Left renal cortex interstitium (tissue), 4 donors: Measurements from ENCODE around the gene PDXDC1. TPM values are rescaled to one million over a fixed set of nuclear protein-coding genes. Genes with fewer than 3 reads are reported as not detected.
"Not testable (repeated sequence)": the region's sequence is repeated elsewhere in the genome, so short reads cannot be mapped to it uniquely, and the experiment has no call there.

Experiments
- DNase-seq, 4 donors: peaks; one replicate each; pipeline ENCODE4 v3.0.0-alpha.2; 2013; ENCODE audit warnings: low read depth in 4 of 4, low spot score in 2 of 4, missing footprints in 1 of 4
- polyA plus RNA-seq, 4 donors: library from polyadenylated mRNA; unstranded; fragments of 120-200 nt; gene quantifications; one replicate each; pipeline ENCODE4 v1.2.1, GENCODE V29; 2013; ENCODE audit not compliant: insufficient read length in 4 of 4

The PDXDC1 gene
- polyA plus RNA-seq, 4 donors: 86.6 to 140 (median 94.6) TPM

- DNase-seq: no peak
Observed at GRCh38 chr16:15034266-15035162, 59.7 kb downstream of the PDXDC1 start.

DNA sequence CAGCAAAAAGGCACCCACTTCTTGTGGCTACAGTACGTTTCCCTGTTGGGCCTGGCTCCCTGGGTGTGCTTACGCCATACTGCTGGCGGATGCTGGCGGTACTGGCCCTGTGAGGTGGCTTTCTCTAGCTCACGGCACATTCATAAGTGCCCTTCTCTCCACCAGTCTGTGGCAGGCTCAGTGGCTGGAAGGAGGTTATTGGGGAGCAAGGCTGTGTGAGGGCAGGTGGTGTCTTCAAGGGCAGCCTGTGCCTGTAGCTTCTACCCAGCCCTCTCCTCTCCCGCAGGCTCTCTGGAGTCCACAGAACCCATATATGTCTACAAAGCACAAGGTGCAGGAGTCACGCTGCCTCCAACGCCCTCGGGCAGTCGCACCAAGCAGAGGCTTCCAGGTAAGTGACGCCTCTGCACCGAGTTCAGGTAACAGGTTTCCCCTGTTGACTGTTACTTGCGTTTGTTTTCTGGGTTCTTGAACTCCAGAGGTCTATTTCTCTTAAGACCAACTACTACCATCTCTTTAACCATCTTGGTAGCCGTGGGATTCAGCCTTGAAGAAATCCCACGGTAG is 60.4 kb downstream of the PDXDC1 start:
- no peak for DNase-seq

DNA sequence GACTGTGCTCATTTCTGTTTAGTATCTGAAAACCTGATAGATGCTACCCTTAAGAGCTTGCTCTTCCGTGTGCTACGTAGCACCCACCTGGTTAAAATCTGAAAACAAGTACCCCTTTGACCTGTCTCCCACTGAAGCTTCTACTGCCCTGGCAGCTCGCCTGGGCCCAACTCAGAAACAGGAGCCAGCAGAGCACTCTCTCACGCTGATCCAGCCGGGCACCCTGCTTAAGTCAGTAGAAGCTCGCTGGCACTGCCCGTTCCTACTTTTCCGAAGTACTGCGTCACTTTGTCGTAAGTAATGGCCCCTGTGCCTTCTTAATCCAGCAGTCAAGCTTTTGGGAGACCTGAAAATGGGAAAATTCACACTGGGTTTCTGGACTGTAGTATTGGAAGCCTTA is 62.2 kb downstream of the PDXDC1 start:
- no peak for DNase-seq

- DNase-seq: no peak
Observed at GRCh38 chr16:15037745-15038144, 62.9 kb downstream of the PDXDC1 start.

- no peak for DNase-seq
Observed at GRCh38 chr16:15038689-15039088, 63.9 kb downstream of the PDXDC1 start.

DNA sequence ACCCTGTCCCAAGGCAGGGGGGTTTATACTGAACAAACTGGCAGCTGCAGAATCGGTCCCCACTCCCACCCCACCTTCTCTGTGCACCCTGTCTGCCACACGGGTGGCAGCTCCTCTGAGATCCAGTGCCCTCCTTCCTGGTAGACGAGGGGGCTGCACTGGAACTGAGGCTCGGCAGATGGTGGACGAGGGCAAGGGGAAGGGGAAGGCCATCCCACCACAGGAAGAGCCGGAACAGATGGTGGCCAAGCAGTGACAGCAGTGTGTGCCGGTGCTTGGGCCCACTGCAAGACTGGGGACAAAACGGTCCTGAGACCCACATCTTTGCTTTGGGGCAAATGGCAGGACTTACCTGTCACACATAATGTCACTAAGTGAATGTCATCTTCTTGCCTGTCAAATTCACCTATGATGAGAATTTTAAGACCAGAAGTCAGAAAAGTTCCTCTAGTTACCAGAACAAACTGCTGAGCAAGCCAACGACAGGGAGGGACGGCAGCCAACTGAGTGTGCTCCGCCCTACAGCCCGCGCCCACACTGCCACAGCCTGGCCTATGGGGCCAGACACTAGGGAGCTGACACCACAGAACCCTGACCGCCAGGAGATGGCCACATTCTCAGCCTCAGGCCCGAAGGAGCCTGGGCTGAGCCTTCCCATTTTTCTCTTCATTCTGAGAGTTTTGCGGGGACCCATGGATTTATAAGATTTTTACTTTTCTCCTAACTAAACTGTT is 66.6 kb downstream of the PDXDC1 start:
- no peak for DNase-seq

DNA sequence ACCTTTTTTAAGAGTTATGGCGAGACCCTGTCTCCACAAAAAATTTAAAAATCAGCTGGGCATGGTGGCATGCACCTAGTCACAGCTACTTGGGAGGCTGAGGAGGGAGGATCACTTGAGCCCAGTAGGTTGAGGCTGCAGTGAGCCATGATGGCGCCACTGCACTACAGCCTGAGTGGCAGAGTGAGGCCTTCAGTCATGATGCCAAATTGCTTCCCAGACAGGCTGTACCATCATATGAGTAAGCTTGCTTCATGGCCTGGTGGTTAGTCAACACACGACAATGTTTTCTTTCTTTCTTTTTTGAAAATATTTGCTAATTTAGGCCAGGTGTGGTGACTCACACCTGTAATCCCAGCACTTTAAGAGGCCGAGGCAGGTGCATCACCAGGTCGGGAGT is 68.5 kb downstream of the PDXDC1 start:
- no peak for DNase-seq

GRCh38 chr16:15044286-15044685 is 69.5 kb downstream of the PDXDC1 start:
- no peak for DNase-seq

DNA sequence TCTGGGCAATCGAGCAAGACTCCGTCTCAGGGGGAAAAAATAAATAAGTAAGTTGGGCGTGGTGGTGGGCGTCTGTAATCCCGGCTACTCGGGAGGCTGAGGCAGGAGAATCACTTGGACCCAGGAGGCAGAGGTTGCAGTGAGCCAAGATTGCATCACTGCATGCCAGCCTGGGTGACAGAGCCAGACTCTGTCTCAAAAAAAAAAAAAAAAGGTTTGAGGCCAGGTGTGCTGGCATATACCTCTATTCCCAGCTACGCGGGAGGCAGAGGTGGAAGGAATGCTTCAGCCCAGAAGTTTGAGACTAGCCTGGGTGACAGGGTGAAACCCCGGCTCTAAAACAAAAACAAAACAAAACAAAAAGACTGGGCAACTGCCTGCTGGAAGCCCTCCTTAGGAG is 70.4 kb downstream of the PDXDC1 start:
- DNase-seq: not testable (repeated sequence)

- DNase-seq: no peak
Observed at GRCh38 chr16:15046692-15047376, 72.0 kb downstream of the PDXDC1 start.

GRCh38 chr16:15049581-15050180 is 74.9 kb downstream of the PDXDC1 start:
- DNase-seq: no peak

DNA sequence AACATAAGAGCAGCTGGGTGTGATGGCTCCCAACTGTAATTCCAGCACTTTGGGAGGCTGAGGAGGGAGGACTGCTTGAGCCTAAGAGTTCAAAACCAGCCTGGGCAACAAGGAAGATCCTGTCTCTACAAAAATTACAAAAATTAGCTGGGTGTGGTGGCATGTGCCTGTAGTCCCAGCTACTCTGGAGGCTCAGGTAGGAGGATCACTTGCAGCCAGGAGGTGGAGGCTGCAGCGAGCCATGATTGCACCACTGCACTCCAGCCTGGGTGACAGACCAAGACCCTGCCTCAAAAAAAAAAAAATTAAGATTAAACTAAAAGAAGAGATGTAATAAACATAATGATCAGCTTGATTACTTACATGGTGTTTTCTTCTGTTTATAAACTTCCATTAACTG is 75.6 kb downstream of the PDXDC1 start:
- DNase-seq: not testable (repeated sequence)

DNA sequence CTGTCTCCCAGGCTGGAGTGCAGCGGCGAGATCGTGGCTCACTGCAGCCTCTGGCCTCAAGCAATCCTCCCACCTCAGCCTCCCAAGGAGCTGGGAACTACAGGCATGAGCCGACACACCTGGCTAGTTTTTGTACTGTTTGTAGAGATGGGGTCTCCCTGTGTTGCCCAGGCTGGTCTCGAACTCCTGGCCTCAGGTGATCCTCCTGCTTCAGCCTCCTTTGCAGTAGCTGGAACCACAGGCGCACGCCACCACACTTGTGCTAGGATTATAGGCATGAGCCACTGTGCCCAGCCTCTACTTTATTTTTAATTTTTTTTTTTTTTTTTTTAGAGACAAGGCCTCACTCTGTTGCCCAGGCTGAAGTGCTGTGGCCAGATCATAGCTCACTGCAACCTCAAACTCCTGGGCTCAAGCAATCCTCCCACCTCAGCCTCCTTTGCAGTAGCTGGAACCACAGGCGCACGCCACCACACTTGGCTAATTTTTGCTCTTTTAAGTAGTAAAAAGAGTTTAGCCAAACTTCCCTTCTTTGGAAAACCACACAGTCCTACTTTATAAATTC is 76.6 kb downstream of the PDXDC1 start:
- DNase-seq: no peak

GRCh38 chr16:15052747-15053476 is 78.1 kb downstream of the PDXDC1 start:
- DNase-seq: no peak

DNA sequence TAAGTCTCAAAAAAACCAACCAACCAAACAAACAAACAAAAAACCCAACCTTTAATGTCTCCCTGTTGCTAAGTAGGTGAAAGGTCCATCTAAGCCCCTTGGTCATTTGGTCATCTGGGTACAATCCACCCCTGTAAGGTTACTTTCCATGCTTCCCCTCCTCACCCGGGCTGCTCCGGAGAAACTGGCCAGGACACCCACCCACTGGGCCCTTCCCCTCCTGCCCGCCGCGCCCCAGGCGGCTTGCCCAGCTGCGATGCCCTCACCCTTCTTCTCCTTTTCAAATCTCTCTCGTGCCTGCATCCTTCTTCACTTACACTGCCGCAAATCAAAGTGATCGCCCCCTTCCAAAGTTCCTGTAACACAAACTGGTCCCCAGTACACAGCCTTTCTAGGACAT is 79.1 kb downstream of the PDXDC1 start:
- DNase-seq: no peak

GRCh38 chr16:15054357-15055140 is 79.7 kb downstream of the PDXDC1 start:
- DNase-seq: no peak

DNA sequence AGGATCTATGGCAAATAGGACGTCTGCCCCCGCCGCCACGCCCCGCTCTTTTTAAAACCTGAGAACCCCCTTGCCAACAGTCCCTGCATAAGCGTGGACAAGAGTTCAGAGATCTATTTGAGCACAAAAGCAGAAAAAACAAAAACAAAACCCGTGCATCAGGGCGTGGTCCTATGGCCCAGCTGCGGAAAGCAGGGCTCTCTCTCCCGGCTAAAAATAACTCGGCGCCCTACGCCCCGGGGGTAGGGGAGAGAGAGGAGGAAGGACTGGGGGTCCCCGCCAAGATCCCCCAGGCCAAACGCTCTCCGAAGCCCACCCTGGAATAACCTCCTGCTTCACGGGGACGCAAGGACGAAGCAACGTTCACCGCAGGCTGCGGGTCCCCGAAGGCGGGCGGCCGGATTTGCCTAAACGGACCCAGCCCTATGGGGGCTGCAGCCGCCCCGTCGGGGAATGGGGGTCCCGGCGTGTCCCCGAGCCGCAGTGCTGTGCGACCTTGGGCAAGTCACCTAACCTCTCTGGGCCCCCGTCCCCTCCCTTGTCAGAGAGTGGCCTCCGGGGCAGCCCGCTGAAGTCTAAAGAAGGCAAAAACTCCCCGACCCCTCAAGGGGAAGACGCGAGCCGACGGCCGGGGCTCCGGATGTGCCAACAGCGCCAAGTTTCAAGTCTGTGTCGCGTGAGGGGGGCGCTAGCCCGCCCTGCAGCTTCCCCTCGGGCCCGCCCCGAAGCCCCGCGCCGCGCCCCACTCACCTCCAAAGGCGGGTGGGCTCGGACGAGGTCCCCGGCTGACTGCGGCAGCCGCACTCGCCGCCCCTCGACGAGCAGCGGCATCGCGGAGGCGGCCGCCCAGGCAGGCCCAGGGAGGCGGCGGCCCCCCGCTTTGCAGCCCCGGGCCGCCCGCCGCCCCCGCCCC is 80.6 kb downstream of the PDXDC1 start:
- DNase-seq: peak in 1 of 4 donors; percentile 19
